Prostate gland (tissue), 2 donors: Measurements from ENCODE around the gene NUBP1.

Experiments
- POLR2AphosphoS5 ChIP-seq: sonication (generic); formaldehyde crosslinking; IDR thresholded peaks from one replicate; pipeline ENCODE4 v1.6.1; 2017; ENCODE audit warnings: antibody characterized with exemption
- TF ChIP-seq, protein P1 (sequence below), 4 experiments: fragments of 200-600 bp in 2 of 4; fragments of 450-650 bp in 2 of 4; sonication (generic) in 2 of 4; IDR thresholded peaks; 1 replicate in 3 of 4; 2 replicates in 1 of 4; pipeline ENCODE4 v1.5.1; 2016 to 2019; ENCODE audit warnings: antibody characterized with exemption in 4 of 4, mild to moderate bottlenecking in 2 of 4, moderate library complexity in 2 of 4

GRCh38 chr16:10708969-10709368 is 34.7 kb upstream of the NUBP1 start:
- TF ChIP-seq, protein P1, sequence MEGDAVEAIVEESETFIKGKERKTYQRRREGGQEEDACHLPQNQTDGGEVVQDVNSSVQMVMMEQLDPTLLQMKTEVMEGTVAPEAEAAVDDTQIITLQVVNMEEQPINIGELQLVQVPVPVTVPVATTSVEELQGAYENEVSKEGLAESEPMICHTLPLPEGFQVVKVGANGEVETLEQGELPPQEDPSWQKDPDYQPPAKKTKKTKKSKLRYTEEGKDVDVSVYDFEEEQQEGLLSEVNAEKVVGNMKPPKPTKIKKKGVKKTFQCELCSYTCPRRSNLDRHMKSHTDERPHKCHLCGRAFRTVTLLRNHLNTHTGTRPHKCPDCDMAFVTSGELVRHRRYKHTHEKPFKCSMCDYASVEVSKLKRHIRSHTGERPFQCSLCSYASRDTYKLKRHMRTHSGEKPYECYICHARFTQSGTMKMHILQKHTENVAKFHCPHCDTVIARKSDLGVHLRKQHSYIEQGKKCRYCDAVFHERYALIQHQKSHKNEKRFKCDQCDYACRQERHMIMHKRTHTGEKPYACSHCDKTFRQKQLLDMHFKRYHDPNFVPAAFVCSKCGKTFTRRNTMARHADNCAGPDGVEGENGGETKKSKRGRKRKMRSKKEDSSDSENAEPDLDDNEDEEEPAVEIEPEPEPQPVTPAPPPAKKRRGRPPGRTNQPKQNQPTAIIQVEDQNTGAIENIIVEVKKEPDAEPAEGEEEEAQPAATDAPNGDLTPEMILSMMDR (IDR thresholded peaks at IDR 0.05), result no peak
- TF ChIP-seq POLR2AphosphoS5, result no peak
